ENCODE measurements around the gene SERHL2.
"Not testable (repeated sequence)": the region's sequence is repeated elsewhere in the genome, so short reads cannot be mapped to it uniquely, and the experiment has no call there.

Gene SERHL2

GRCh38 chr22:42610186-42610585 is 56.4 kb downstream of the SERHL2 start:
- DNase-seq, result no peak

GRCh38 chr22:42611051-42611450 is 57.3 kb downstream of the SERHL2 start:
- DNase-seq, result no peak

GRCh38 chr22:42612336-42612735 is 58.6 kb downstream of the SERHL2 start:
- DNase-seq, result no peak

GRCh38 chr22:42613872-42614301 is 60.1 kb downstream of the SERHL2 start:
- peak; percentile 29 for DNase-seq

GRCh38 chr22:42614312-42615091 is 60.7 kb downstream of the SERHL2 start, which contains the start of gene POLDIP3:
POLDIP3 (minus strand) TSS chr22:42614883; CDS start chr22:42614857, 26 bp downstream.
- peak; percentile 96 for DNase-seq

GRCh38 chr22:42615092-42615859 is 61.5 kb downstream of the SERHL2 start:
- DNase-seq, result peak; percentile 92

GRCh38 chr22:42615860-42616175 is 62.1 kb downstream of the SERHL2 start:
- not testable (repeated sequence) for DNase-seq

GRCh38 chr22:42617155-42617983 is 63.6 kb downstream of the SERHL2 start:
- no peak for DNase-seq

GRCh38 chr22:42619261-42620063 is 65.7 kb downstream of the SERHL2 start:
- DNase-seq, result no peak

- no peak for DNase-seq
Observed at GRCh38 chr22:42620084-42620483, 66.3 kb downstream of the SERHL2 start.

- peak; percentile 9 for DNase-seq
Observed at GRCh38 chr22:42621505-42622002, 67.8 kb downstream of the SERHL2 start.

GRCh38 chr22:42622061-42622710 is 68.4 kb downstream of the SERHL2 start:
- DNase-seq, result no peak

- no peak for DNase-seq
Observed at GRCh38 chr22:42623301-42623751, 69.6 kb downstream of the SERHL2 start.

Data from NCI-H1105 treated with DMSO at 0.1 percent for 48 hours (cell line).